ENCODE data around the gene TLCD1.

The TLCD1 gene

DNA sequence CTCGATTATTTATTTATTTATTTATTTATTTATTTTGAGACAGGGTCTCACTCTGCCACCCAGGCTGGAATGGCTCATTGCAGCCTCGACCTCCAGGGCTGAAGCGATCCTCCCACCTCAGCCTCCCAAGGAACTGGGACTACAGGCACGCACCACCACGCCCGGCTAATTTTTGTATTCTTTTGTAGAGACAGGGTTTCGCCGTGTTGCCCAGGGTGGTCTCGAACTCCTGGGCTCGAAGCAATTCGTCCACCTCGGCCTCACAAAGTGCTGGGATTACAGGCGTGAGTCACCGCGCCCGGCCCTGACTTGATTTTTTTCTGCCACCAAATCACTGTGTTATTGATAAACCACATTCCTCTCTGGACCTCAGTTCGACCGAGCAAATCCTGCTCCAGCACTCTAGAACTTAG is 7.0 kb downstream of the TLCD1 start:
- TF ChIP-seq, protein P1, sequence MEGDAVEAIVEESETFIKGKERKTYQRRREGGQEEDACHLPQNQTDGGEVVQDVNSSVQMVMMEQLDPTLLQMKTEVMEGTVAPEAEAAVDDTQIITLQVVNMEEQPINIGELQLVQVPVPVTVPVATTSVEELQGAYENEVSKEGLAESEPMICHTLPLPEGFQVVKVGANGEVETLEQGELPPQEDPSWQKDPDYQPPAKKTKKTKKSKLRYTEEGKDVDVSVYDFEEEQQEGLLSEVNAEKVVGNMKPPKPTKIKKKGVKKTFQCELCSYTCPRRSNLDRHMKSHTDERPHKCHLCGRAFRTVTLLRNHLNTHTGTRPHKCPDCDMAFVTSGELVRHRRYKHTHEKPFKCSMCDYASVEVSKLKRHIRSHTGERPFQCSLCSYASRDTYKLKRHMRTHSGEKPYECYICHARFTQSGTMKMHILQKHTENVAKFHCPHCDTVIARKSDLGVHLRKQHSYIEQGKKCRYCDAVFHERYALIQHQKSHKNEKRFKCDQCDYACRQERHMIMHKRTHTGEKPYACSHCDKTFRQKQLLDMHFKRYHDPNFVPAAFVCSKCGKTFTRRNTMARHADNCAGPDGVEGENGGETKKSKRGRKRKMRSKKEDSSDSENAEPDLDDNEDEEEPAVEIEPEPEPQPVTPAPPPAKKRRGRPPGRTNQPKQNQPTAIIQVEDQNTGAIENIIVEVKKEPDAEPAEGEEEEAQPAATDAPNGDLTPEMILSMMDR (conservative IDR thresholded peaks at IDR 0.05; ENCODE audit: low read length): no peak
- DNase-seq (ENCODE audit: low read depth): no peak
- peak overlapping the region; percentile 41 for H3K4me3 ChIP-seq (ENCODE audit: low read length)

DNA sequence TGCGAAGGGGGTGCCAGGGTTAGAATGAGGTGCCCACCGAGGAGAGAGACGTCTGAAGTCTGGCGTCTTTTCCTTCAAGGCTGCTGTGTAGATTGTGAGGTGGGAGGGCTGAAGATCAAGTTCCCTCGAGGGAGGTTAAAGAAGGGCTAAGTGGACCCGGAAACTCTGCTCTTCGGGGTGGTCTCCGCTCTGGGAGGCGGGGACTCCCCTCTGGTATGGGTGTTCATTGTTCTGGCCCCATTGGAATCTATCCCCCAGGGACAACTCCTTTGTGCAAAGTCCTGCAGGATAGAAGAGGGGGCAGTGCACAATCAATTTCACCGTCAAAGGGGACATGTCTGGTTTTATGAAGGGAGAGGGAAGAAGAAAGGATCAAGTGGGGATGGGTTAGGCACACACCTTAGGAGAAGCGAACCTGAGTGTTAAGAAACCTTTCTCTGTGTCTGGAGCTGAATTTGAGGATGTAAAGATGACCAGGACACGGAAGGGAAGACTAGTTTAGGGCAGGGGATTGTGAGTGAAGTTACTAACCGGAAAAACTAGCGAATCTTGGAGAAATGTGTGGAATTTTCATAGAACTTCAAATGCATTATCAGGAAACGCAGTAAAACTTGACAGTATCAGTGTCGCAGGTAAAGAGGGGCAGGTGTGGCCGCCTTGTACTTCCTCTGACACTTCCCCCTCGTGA is 7.6 kb downstream of the TLCD1 start:
- TF ChIP-seq, protein P1 (conservative IDR thresholded peaks at IDR 0.05; ENCODE audit: low read length): no peak
- peak; percentile 18 for DNase-seq (ENCODE audit: low read depth)
- peak overlapping the region; percentile 84 for H3K4me3 ChIP-seq (ENCODE audit: low read length)

DNA sequence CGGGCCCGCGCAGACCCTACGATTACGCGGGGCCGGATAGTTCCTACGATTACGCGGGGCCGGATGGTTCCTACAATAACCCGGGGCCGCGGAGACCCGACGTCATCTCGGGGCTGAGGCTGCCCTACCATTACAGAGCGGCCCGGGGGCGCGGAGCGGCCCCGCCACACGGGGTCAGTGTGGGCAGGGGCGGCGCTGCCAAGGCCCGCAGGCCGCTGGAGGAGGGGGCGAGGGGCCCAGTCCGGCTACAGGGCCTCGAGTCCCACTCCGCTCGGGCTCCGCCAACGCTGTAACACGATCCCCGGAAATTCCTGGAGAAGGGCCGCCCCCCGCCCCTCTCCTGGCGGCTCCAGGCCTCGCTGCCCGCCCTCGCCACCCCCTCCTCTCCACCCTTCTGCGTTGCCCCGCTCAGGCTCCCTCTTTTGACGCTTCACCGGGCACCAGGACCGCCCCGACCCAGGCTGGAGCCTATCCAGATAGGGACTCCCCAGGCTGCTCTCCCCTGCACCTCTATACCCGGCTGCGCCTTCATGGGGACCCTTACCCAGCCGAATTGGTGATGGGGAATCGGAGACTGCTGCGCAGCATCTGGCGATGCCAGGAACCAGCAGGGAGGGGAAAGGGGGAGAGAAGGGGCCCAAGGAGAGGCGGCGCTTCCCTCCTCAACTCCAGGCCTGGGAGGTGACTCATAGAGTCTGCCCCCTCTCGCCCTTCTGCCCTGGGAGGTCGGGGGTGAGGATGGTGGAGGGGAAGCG is 8.3 kb downstream of the TLCD1 start, which contains the start of gene RAB34:
RAB34 (minus strand) TSS at position 291 of the 755 bp plus-strand sequence. CDS start 602 bp downstream, outside the sequence.
- TF ChIP-seq, protein P1 (conservative IDR thresholded peaks at IDR 0.05; ENCODE audit: low read length): peak; percentile 24
- peak; percentile 88 for DNase-seq (ENCODE audit: low read depth)
- peak within 1 kb of the TSS; percentile 84 for H3K4me3 ChIP-seq (ENCODE audit: low read length)

DNA sequence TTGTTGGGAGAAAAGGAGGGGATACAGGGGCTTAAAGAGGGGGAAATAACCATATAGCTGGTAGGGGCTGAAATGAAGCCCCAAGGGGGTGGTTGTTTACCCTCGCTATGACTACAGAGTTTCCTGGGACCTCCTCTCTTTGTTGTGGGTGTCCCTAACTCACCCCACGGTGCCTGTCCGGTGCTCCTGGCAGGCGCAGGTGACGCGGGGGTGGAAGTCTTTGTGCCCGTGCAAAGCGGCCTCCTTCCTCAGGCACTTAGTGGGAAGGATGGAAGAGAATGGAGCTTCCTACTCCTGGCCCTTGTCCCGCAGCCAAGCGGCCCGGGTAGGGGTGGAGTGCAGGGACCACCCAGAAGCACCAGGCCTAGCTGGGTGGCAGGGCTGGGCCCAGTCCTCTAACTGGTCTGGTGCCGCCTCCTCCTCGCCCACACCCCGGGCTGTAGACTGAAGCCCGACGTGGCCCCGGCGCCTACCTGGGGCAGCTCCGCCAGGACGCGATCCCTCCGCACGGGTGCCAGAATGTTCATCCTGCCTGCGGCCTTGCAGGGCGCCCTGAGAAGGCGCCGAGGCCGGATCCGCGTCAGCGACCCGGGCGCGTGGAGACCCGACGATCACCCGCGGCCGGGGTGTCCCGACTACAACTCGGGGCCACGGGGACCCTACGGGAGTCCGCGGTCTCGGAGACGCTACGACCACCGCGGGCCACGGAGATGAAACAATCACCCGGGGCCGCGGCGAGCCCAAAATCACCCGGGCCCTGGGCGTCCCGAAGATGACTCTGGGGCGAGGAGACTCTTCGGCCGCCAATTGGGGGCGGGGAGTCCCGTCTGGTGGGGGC is 9.1 kb downstream of the TLCD1 start:
- peak overlapping the region; percentile 84 for H3K4me3 ChIP-seq (ENCODE audit: low read length)
- TF ChIP-seq, protein P1 (conservative IDR thresholded peaks at IDR 0.05; ENCODE audit: low read length): no peak
- DNase-seq (ENCODE audit: low read depth): peak; percentile 44

DNA sequence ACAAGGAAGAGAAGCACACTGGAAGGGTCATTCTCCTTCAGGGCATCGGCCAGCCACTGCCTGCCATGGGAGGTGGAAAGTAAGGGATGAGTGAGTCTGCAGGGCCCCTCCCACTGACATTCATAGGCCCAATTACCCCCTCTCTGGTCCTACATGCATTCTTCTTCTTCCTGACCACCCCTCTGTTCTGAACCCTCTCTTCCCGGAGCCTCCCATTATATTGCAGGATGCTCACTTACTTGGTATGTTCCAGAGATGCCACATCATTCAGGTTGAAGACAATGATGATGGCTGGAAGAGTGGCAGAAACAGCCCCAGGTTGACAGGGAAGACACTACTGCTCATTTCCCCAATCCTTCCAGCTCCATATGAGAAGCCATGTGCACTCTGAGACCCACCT is 10.8 kb downstream of the TLCD1 start:
- no peak for DNase-seq (ENCODE audit: low read depth)
- H3K4me3 ChIP-seq (ENCODE audit: low read length): no peak overlapping the region; the same call in 1 of the 2 replicates
- TF ChIP-seq, protein P1 (conservative IDR thresholded peaks at IDR 0.05; ENCODE audit: low read length): no peak

DNA sequence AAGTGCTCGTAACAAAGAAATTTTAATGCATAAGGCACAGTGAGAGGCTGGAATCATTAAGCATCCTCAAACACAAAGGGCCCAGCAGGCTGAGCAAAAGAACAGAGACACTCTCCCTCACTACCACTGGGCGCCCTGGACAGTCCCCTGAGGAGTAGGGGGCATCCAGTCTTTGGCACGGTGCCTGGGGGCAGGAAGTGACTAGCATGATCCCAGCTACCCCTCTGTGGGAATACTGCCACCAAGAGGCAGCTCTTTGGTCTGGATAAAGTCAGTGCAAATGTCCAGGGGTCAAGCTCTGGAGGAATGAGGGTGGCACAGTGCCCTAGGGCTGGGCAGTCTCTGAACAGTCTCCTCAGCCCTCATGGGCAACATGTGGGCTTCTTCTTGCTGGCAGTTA is 11.8 kb downstream of the TLCD1 start:
- DNase-seq (ENCODE audit: low read depth): no peak
- no peak overlapping the region for H3K4me3 ChIP-seq (ENCODE audit: low read length)
- TF ChIP-seq, protein P1 (conservative IDR thresholded peaks at IDR 0.05; ENCODE audit: low read length): no peak
